Gastrocnemius medialis (tissue), 4 donors: ENCODE data around the gene FGFR3.

Source experiments
- CTCF ChIP-seq, 5 experiments: fragments of 450-650 bp in 3 of 5; fragments of 200-600 bp in 2 of 5; sonication (generic) in 2 of 5; IDR thresholded peaks in 4 of 5; conservative IDR thresholded peaks in 1 of 5; 1 replicate in 4 of 5; 2 replicates in 1 of 5; pipeline ENCODE4 v1.5.1; 2016 to 2019; ENCODE audit warnings: antibody characterized with exemption in 5 of 5, mild to moderate bottlenecking in 3 of 5, moderate library complexity in 3 of 5
- POLR2A ChIP-seq, 2 donors: fragments of 450-650 bp; IDR thresholded peaks; one replicate each; pipeline ENCODE4 v1.6.1; 2017; ENCODE audit warnings: antibody characterized with exemption in 2 of 2, mild to moderate bottlenecking in 2 of 2, moderate library complexity in 2 of 2

GRCh38 chr4:1753697-1754311, 39.3 kb upstream of the FGFR3 start:
- TF ChIP-seq POLR2A (IDR thresholded peaks at IDR 0.05) (no peak), CTCF (IDR thresholded peaks at IDR 0.05 in 4 of 5, conservative IDR thresholded peaks at IDR 0.05 in 1 of 5) (no peak)
